HEK293 (cell line): ENCODE data around the gene CTXN3.
"Not testable (repeated sequence)": the region's sequence is repeated elsewhere in the genome, so short reads cannot be mapped to it uniquely, and the experiment has no call there.

Experiments
- CTCF ChIA-PET: fragments of 350-600 bp; formaldehyde crosslinking; extraction: SDS; loops from one replicate; lab custom pipeline; 2021; ENCODE audit warnings: antibody characterized with exemption; lab: Yijun Ruan, JAX
- POLR2A ChIA-PET: fragments of 300-600 bp; formaldehyde crosslinking; extraction: SDS; loops from one replicate; lab custom pipeline; 2020; ENCODE audit warnings: antibody characterized with exemption, inconsistent platforms; lab: Yijun Ruan, JAX
- H3K27ac ChIP-seq: fragments of 200-500 bp; sonication (Bioruptor generic); 2 replicates; pipeline ENCODE4 v1.5.1; 2014; ENCODE audit warnings: low read depth, low read length, control low read depth, inconsistent platforms; ENCODE audit errors: extremely low read depth
- H3K36me3 ChIP-seq, 2 experiments: fragments of 200-500 bp in 1 of 2; sonication (Bioruptor generic) in 1 of 2; 1 replicate in 1 of 2; 2 replicates in 1 of 2; pipeline ENCODE4 v1.5.1; 2014 to 2017; ENCODE audit warnings: inconsistent platforms in 2 of 2, low read length in 2 of 2; ENCODE audit not compliant: control insufficient read depth in 2 of 2, insufficient read depth in 1 of 2
- H3K4me1 ChIP-seq: fragments of 200-500 bp; sonication (Bioruptor generic); 2 replicates; pipeline ENCODE4 v1.5.1; 2014; ENCODE audit warnings: mild to moderate bottlenecking, low read length, inconsistent platforms; ENCODE audit not compliant: control insufficient read depth, insufficient read depth
- H3K4me3 ChIP-seq: 2 replicates; pipeline ENCODE4 v1.5.1; 2011; ENCODE audit warnings: low read depth, mild to moderate bottlenecking, control low read depth, low read length, moderate library complexity
- H3K9me3 ChIP-seq: fragments of 200-500 bp; sonication (Bioruptor generic); 2 replicates; pipeline ENCODE4 v1.5.1; 2014; ENCODE audit warnings: low read depth, low read length, inconsistent platforms; ENCODE audit not compliant: control insufficient read depth, insufficient read depth
- FEZF1 ChIP-seq: fragments of 450-650 bp; formaldehyde crosslinking; IDR thresholded peaks from 2 replicates; pipeline ENCODE4 v1.5.1; 2016; ENCODE audit warnings: missing biosample characterization, missing genetic modification characterization
- MYNN ChIP-seq: fragments of 450-650 bp; formaldehyde crosslinking; IDR thresholded peaks from 2 replicates; pipeline ENCODE4 v1.5.1; 2016; ENCODE audit warnings: missing biosample characterization, missing genetic modification characterization, borderline replicate concordance
- PRDM6 ChIP-seq: fragments of 450-650 bp; formaldehyde crosslinking; IDR thresholded peaks from 2 replicates; pipeline ENCODE4 v1.5.1; 2017; ENCODE audit warnings: missing biosample characterization, missing genetic modification characterization
- ZBTB11 ChIP-seq: fragments of 450-650 bp; formaldehyde crosslinking; conservative IDR thresholded peaks from 2 replicates; pipeline ENCODE4 v1.5.1; 2016; ENCODE audit warnings: low read depth, missing biosample characterization, missing genetic modification characterization
- ZNF157 ChIP-seq: fragments of 450-650 bp; formaldehyde crosslinking; IDR thresholded peaks from 2 replicates; pipeline ENCODE4 v1.5.1; 2016; ENCODE audit warnings: missing biosample characterization, missing genetic modification characterization
- ZNF202 ChIP-seq: fragments of 450-650 bp; formaldehyde crosslinking; IDR thresholded peaks from 2 replicates; pipeline ENCODE4 v1.5.1; 2016; ENCODE audit warnings: missing biosample characterization, missing genetic modification characterization, borderline replicate concordance
- ZNF350 ChIP-seq: fragments of 450-650 bp; formaldehyde crosslinking; IDR thresholded peaks from 2 replicates; pipeline ENCODE4 v1.5.0; 2017; ENCODE audit warnings: missing biosample characterization, mild to moderate bottlenecking, missing genetic modification characterization
- ZNF530 ChIP-seq: fragments of 450-650 bp; formaldehyde crosslinking; IDR thresholded peaks from 2 replicates; pipeline ENCODE4 v1.5.1; 2016; ENCODE audit warnings: low read depth, missing biosample characterization, missing genetic modification characterization
- ZNF792 ChIP-seq: fragments of 450-650 bp; formaldehyde crosslinking; IDR thresholded peaks from 2 replicates; pipeline ENCODE4 v1.5.1; 2016; ENCODE audit warnings: missing biosample characterization, missing genetic modification characterization
- ZSCAN30 ChIP-seq: fragments of 450-650 bp; IDR thresholded peaks from 2 replicates; pipeline ENCODE4 v1.5.1; 2018; ENCODE audit warnings: missing biosample characterization, mild to moderate bottlenecking, missing genetic modification characterization, moderate library complexity
- ZXDB ChIP-seq: fragments of 450-650 bp; formaldehyde crosslinking; IDR thresholded peaks from 2 replicates; pipeline ENCODE4 v1.5.1; 2016; ENCODE audit warnings: missing biosample characterization, missing genetic modification characterization
- TF ChIP-seq, protein P1 (sequence below): fragments of 450-650 bp; formaldehyde crosslinking; IDR thresholded peaks from 2 replicates; pipeline ENCODE4 v1.5.1; 2016; ENCODE audit warnings: missing biosample characterization, missing genetic modification characterization

The CTXN3 gene

DNA sequence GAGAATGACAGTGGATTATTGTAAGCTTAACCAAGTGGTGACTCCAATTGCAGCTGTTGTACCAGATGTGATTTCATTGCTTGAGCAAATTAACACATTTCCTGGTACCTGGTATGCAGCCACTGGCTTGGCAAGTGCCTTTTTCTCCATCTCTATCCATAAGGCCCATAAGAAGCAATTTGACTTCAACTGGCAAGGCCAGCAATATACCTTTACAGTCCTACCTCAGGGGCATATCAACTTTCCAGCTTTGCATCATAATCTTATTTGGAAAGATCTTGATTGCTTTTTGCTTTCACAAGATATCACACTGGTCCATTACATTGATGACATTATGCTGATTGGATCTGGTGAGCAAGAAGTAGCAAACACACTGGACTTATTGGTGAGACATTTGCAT is 28.1 kb downstream of the CTXN3 start:
- TF ChIP-seq ZNF157, result peak; percentile 94
- H3K36me3 ChIP-seq, POLR2A ChIA-PET, H3K4me3 ChIP-seq, H3K9me3 ChIP-seq, H3K27ac ChIP-seq, H3K4me1 ChIP-seq: not testable (repeated sequence)
- CTCF ChIA-PET, result interaction anchor here (0.7 kb wide), 1 partner anchor 14 kb away, joined by 3 read pairs; no protein-coding TSS in a partner anchor

GRCh38 chr5:127679691-127680330 is 30.9 kb downstream of the CTXN3 start:
- H3K9me3 ChIP-seq, POLR2A ChIA-PET, H3K4me3 ChIP-seq, H3K27ac ChIP-seq, H3K36me3 ChIP-seq, CTCF ChIA-PET, H3K4me1 ChIP-seq: not testable (repeated sequence)

DNA sequence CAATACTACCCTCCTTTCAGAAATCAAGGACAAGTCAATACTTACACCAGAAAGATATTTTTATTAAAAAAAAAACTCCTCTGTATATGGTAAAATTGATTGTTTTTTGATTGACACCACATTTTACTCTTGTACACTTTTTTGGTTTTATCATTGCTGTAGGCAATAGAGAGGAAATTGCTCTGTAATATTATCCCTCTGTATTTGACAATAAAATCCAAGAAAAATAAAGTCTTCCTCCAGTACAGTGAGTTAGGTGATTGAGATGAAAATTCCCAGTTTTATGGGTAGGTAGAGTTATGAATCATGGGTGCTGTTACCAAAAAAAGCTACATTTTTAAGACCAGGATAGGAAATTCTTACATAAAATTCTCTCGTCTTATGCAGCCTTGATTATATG is 31.7 kb downstream of the CTXN3 start:
- H3K36me3 ChIP-seq, result no peaks in the 10 kb centered on the region
- CTCF ChIA-PET, result no interaction called here
- POLR2A ChIA-PET, result no interaction called here
- no peak overlapping the region for H3K27ac ChIP-seq
- H3K4me1 ChIP-seq, result no peaks in the 10 kb centered on the region
- H3K4me3 ChIP-seq, result no peak overlapping the region
- H3K9me3 ChIP-seq, result no peaks in the 10 kb centered on the region
- TF ChIP-seq PRDM6 (tag by site-specific recombination) (peak; percentile 62), ZNF792 (tag by site-specific recombination) (no peak), ZXDB (tag by site-specific recombination) (0 out of 2 replicates have a peak, but pooled peaks have one; percentile 20), ZNF530 (no peak), ZNF202 (no peak), ZBTB11 (0 out of 2 replicates have a peak, but pooled peaks have one; percentile 6), ZNF350 (no peak), ZSCAN30 (tag by site-specific recombination) (no peak), FEZF1 (tag by site-specific recombination) (peak; percentile 36; the same call in 1 of the 2 replicates), MYNN (tag by site-specific recombination) (no peak)
- TF ChIP-seq, protein P1, sequence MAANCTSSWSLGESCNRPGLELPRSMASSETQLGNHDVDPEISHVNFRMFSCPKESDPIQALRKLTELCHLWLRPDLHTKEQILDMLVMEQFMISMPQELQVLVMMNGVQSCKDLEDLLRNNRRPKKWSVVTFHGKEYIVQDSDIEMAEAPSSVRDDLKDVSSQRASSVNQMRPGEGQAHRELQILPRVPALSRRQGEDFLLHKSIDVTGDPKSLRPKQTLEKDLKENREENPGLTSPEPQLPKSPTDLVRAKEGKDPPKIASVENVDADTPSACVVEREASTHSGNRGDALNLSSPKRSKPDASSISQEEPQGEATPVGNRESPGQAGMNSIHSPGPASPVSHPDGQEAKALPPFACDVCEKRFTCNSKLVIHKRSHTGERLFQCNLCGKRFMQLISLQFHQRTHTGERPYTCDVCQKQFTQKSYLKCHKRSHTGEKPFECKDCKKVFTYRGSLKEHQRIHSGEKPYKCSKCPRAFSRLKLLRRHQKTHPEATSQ (tag by site-specific recombination), result no peak
